ENCODE measurements around the gene ZDHHC23.

The ZDHHC23 gene

DNA sequence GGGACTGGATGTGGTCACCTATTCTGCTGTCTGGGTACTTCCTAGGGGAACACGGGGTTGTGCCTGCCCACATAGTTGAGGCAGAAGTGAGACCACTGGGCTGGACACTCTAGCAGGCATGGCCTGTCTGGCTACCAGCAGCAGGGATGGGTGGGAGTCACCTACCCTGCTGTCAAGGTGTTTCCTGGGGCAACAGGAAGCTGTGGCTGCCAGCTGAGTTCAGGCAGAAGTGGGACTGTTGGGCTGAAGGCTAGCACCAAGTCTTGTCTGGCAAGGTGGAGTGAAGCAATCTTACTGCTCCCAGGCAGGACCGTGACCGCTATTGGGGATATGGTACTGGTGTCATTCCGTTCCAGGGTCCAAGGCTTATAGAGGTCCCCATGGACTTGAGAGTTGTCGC, 20.3 kb upstream of the ZDHHC23 start (continued):
- TF ChIP-seq, protein P1, sequence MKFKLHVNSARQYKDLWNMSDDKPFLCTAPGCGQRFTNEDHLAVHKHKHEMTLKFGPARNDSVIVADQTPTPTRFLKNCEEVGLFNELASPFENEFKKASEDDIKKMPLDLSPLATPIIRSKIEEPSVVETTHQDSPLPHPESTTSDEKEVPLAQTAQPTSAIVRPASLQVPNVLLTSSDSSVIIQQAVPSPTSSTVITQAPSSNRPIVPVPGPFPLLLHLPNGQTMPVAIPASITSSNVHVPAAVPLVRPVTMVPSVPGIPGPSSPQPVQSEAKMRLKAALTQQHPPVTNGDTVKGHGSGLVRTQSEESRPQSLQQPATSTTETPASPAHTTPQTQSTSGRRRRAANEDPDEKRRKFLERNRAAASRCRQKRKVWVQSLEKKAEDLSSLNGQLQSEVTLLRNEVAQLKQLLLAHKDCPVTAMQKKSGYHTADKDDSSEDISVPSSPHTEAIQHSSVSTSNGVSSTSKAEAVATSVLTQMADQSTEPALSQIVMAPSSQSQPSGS (tag by site-specific recombination; IDR thresholded peaks at IDR 0.05; ENCODE audit: low read depth), result no peak

DNA sequence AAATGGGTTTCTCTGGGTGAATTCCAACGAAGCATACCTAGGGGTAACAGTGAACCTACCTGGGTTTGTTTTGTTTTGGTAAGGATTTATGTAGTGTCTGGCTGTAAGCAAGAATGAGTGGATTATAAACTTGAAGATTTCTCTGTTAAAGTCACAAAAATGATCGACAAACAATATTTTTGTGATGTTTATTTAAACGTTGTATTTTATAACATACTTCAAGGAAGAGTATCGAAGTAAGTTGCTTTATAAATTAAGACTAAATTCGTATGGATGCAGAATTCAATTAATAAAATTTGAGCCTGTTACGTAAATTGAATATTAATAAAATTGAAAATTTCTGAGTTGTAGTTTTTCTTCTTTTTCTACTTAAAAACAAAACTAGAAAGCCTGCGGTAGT, 982 bp upstream of the ZDHHC23 start:
- Histone ChIP-seq H3K36me3 (ENCODE audit: control insufficient read depth in 2 of 2, insufficient read depth in 1 of 2, low read length in 2 of 2) (peaks cover 0 to 4% of the 10 kb centered on the region in 2 experiments; a peak in 1 of 3 replicates), H3K4me3 (ENCODE audit: low read depth, low read length) (peak overlapping the region; percentile 64; the same call in 1 of the 2 replicates), H3K9me3 (ENCODE audit: control insufficient read depth, insufficient read depth, low read depth, low read length) (no peaks in the 10 kb centered on the region), H3K4me1 (ENCODE audit: control insufficient read depth, insufficient read depth, low read length) (no peaks in the 10 kb centered on the region), H3K27ac (ENCODE audit: extremely low read depth, low read depth, low read length) (no peak overlapping the region)
- no peak for TF ChIP-seq ZFP41 (tag by site-specific recombination; IDR thresholded peaks at IDR 0.05; ENCODE audit: borderline replicate concordance)
- no peak for TF ChIP-seq ZNF23 (tag by site-specific recombination; IDR thresholded peaks at IDR 0.05; ENCODE audit: borderline replicate concordance)
- TF ChIP-seq ZNF140 (tag by site-specific recombination; IDR thresholded peaks at IDR 0.05), result no peak
- TF ChIP-seq ZFP3 (tag by site-specific recombination; IDR thresholded peaks at IDR 0.05; ENCODE audit: low read depth), result no peak
- no peak for TF ChIP-seq ZNF530 (tag by site-specific recombination; IDR thresholded peaks at IDR 0.05; ENCODE audit: low read depth)
- no peak for TF ChIP-seq ZNF146 (tag by site-specific recombination; IDR thresholded peaks at IDR 0.05)
- no peak for TF ChIP-seq ZNF623 (tag by site-specific recombination; IDR thresholded peaks at IDR 0.05)
- TF ChIP-seq, protein P2, sequence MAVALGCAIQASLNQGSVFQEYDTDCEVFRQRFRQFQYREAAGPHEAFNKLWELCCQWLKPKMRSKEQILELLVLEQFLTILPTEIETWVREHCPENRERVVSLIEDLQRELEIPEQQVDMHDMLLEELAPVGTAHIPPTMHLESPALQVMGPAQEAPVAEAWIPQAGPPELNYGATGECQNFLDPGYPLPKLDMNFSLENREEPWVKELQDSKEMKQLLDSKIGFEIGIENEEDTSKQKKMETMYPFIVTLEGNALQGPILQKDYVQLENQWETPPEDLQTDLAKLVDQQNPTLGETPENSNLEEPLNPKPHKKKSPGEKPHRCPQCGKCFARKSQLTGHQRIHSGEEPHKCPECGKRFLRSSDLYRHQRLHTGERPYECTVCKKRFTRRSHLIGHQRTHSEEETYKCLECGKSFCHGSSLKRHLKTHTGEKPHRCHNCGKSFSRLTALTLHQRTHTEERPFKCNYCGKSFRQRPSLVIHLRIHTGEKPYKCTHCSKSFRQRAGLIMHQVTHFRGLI (tag by site-specific recombination; IDR thresholded peaks at IDR 0.05), result no peak
- no peak for TF ChIP-seq ZNF658 (tag by site-specific recombination; IDR thresholded peaks at IDR 0.05)
- TF ChIP-seq ZNF514 (tag by site-specific recombination; IDR thresholded peaks at IDR 0.05), result no peak
- TF ChIP-seq MEIS1 (CRISPR knock-in tag; IDR thresholded peaks at IDR 0.05; ENCODE audit: borderline replicate concordance), result no peak
- TF ChIP-seq ZNF10 (tag by site-specific recombination; IDR thresholded peaks at IDR 0.05), result no peak
- no peak for TF ChIP-seq GLIS1 (tag by site-specific recombination; IDR thresholded peaks at IDR 0.05)
- TF ChIP-seq, protein P3, sequence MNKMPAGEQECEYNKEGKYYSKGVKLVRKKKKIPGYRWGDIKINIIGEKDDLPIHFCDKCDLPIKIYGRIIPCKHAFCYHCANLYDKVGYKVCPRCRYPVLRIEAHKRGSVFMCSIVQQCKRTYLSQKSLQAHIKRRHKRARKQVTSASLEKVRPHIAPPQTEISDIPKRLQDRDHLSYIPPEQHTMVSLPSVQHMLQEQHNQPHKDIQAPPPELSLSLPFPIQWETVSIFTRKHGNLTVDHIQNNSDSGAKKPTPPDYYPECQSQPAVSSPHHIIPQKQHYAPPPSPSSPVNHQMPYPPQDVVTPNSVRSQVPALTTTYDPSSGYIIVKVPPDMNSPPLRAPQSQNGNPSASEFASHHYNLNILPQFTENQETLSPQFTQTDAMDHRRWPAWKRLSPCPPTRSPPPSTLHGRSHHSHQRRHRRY (tag by site-specific recombination; IDR thresholded peaks at IDR 0.05), result no peak
- CTCF ChIA-PET, result no interaction called here
- POLR2A ChIA-PET, result no interaction called here

DNA sequence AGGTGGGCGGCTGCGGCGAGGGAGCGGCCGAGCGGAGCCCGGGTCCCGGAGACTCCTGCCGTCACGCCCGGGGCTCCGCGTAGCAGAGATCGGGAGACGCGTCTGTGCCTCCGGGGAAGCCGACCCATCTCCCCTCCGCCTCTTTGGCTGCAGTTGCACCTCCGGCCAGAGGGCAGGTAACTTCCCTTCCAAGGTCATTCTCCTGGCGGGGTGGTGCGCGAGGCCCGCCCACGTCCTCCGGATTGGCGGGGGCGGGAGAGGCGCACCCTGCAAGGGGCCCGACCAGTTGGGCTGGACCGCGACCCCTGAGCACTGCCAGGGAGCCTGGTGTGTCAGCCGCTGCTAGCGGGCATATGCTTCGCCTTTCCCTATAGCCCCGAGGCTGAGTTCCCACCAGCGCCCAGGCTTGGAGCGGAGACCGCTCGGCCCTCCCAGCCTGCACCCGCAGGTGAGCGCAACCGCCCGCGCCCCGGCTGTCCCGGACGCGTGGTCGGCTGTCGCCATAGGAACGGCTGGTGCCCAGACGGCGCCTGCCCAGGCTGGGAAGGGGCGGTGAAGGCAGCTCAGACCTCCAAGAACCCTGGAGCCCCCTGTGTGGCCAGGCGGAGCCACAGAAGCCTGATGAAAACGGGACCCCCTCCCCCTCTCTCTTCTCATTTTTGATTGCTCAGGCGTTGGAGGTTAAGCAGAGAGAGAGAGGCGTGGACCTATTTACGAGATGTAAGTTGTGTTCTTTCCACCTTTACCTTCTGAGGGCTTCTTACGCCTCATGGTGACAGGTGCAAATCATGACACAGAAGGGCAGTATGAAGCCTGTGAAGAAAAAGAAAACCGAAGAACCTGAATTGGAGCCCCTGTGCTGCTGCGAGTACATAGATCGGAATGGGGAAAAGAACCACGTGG, 453 bp downstream of the ZDHHC23 start:
- peak overlapping the region; percentile 64 for H3K4me3 ChIP-seq (ENCODE audit: low read depth, low read length)
- peak overlapping the region; percentile 49; the same call in 1 of the 2 replicates for H3K27ac ChIP-seq (ENCODE audit: extremely low read depth, low read depth, low read length)
- no peaks in the 10 kb centered on the region for H3K9me3 ChIP-seq (ENCODE audit: control insufficient read depth, insufficient read depth, low read depth, low read length)
- H3K4me1 ChIP-seq (ENCODE audit: control insufficient read depth, insufficient read depth, low read length), result no peaks in the 10 kb centered on the region
- peaks cover 0 to 8% of the 10 kb centered on the region in 2 experiments; a peak in 1 of 3 replicates for H3K36me3 ChIP-seq (ENCODE audit: control insufficient read depth in 2 of 2, insufficient read depth in 1 of 2, low read length in 2 of 2)
- POLR2A ChIA-PET, result no interaction called here
- CTCF ChIA-PET, result no interaction called here
- TF ChIP-seq ZIC2 (tag by site-specific recombination; IDR thresholded peaks at IDR 0.05) (0 out of 2 replicates have a peak, but pooled peaks have one; percentile 8), ZNF510 (tag by site-specific recombination; IDR thresholded peaks at IDR 0.05; ENCODE audit: insufficient replicate concordance) (no peak), ZBTB48 (tag by site-specific recombination; IDR thresholded peaks at IDR 0.05) (peak; percentile 74), GLIS2 (tag by site-specific recombination; IDR thresholded peaks at IDR 0.05) (peak; percentile 77), BCL11A (tag by site-specific recombination; IDR thresholded peaks at IDR 0.05; ENCODE audit: low read depth) (no peak), ZNF223 (tag by site-specific recombination; IDR thresholded peaks at IDR 0.05) (0 out of 2 replicates have a peak, but pooled peaks have one; percentile 27), ZNF292 (tag by site-specific recombination; IDR thresholded peaks at IDR 0.05; ENCODE audit: borderline replicate concordance, low read depth) (no peak)
- TF ChIP-seq, protein P4, sequence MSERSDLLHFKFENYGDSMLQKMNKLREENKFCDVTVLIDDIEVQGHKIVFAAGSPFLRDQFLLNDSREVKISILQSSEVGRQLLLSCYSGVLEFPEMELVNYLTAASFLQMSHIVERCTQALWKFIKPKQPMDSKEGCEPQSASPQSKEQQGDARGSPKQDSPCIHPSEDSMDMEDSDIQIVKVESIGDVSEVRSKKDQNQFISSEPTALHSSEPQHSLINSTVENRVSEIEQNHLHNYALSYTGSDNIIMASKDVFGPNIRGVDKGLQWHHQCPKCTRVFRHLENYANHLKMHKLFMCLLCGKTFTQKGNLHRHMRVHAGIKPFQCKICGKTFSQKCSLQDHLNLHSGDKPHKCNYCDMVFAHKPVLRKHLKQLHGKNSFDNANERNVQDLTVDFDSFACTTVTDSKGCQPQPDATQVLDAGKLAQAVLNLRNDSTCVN (tag by site-specific recombination; optimal IDR thresholded peaks at IDR 0.05), result peak; percentile 84
- TF ChIP-seq, protein P5, sequence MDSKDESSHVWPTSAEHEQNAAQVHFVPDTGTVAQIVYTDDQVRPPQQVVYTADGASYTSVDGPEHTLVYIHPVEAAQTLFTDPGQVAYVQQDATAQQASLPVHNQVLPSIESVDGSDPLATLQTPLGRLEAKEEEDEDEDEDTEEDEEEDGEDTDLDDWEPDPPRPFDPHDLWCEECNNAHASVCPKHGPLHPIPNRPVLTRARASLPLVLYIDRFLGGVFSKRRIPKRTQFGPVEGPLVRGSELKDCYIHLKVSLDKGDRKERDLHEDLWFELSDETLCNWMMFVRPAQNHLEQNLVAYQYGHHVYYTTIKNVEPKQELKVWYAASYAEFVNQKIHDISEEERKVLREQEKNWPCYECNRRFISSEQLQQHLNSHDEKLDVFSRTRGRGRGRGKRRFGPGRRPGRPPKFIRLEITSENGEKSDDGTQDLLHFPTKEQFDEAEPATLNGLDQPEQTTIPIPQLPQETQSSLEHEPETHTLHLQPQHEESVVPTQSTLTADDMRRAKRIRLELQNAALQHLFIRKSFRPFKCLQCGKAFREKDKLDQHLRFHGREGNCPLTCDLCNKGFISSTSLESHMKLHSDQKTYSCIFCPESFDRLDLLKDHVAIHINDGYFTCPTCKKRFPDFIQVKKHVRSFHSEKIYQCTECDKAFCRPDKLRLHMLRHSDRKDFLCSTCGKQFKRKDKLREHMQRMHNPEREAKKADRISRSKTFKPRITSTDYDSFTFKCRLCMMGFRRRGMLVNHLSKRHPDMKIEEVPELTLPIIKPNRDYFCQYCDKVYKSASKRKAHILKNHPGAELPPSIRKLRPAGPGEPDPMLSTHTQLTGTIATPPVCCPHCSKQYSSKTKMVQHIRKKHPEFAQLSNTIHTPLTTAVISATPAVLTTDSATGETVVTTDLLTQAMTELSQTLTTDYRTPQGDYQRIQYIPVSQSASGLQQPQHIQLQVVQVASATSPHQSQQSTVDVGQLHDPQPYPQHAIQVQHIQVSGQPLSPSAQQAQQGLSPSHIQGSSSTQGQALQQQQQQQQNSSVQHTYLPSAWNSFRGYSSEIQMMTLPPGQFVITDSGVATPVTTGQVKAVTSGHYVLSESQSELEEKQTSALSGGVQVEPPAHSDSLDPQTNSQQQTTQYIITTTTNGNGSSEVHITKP (tag by site-specific recombination; IDR thresholded peaks at IDR 0.05), result peak; percentile 94

Data from HEK293 (cell line).